Omental fat pad (tissue), 4 donors: ENCODE data around the gene TIRAP. TPM values are rescaled to one million over a fixed set of nuclear protein-coding genes. Genes with fewer than 3 reads are reported as not detected.
A peak's percentile ranks its signal among the peaks of the same experiment; 100 is the strongest.

Experiments used
- ATAC-seq: fragments of 150-250 bp; one replicate; pipeline ENCODE4 v1.9.1; 2016; ENCODE audit warnings: mild to moderate bottlenecking, moderate library complexity; ENCODE audit not compliant: low FRiP score
- DNase-seq: peaks from one replicate; pipeline ENCODE4 v3.0.0-alpha.2; 2019; ENCODE audit warnings: low spot score
- total RNA-seq, 4 donors: library from RNA; depleted of rRNA; stranded (reverse); fragments of >200 nt; gene quantifications; one replicate each; pipeline ENCODE4 v1.1.0, GENCODE V29; 2016
- TF ChIP-seq, protein P1 (sequence below), 3 donors: fragments of 450-650 bp; IDR thresholded peaks; one replicate each; pipeline ENCODE4 v1.5.1; 2016 to 2017; ENCODE audit warnings: antibody characterized with exemption in 3 of 3, mild to moderate bottlenecking in 3 of 3, moderate library complexity in 2 of 3

The TIRAP gene
- total RNA-seq, 4 donors from 2014 or later, result 6.0 to 17.0 (median 8.5) TPM

DNA sequence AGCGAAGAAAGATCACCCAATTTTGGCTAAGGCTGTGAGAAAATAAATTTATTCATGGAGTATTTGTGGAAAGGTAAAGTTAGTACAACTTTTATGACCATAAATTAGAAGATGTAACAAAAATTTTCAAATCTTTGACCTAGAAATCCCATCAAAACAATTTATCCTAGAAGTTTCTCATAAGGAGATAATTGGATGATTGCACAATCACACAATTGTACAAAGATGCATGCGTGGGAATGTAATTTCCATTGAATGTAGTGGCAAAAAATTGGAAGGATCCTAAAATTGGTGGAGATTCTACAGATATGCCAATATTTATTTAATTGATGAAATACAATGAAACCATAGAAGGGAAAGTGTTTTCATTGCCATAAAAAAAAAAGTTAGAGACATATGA, 25.7 kb upstream of the TIRAP start:
- TF ChIP-seq, protein P1, sequence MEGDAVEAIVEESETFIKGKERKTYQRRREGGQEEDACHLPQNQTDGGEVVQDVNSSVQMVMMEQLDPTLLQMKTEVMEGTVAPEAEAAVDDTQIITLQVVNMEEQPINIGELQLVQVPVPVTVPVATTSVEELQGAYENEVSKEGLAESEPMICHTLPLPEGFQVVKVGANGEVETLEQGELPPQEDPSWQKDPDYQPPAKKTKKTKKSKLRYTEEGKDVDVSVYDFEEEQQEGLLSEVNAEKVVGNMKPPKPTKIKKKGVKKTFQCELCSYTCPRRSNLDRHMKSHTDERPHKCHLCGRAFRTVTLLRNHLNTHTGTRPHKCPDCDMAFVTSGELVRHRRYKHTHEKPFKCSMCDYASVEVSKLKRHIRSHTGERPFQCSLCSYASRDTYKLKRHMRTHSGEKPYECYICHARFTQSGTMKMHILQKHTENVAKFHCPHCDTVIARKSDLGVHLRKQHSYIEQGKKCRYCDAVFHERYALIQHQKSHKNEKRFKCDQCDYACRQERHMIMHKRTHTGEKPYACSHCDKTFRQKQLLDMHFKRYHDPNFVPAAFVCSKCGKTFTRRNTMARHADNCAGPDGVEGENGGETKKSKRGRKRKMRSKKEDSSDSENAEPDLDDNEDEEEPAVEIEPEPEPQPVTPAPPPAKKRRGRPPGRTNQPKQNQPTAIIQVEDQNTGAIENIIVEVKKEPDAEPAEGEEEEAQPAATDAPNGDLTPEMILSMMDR (IDR thresholded peaks at IDR 0.05), result no peak
- ATAC-seq, result no peak
- DNase-seq, result no peak

DNA sequence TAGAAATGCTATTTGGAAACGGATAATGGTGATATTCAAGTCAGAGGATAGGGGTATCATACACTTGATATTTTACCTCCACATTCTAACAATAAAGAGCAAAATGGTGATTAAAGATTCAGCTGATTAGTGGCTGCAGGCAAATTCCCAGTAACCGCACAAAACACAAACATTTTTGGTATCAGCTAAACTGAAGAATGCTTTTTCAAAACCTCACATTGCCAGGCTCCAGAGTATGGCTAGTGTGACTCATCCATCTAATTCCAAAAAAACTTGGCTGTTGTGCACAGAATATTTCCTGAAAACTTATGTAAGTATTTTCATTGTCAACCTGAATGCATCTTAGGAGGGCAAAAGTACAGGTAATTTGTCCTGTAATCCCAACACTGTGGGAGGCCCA, 25.1 kb upstream of the TIRAP start:
- no peak for DNase-seq
- TF ChIP-seq, protein P1 (IDR thresholded peaks at IDR 0.05), result no peak
- ATAC-seq, result no peak

DNA sequence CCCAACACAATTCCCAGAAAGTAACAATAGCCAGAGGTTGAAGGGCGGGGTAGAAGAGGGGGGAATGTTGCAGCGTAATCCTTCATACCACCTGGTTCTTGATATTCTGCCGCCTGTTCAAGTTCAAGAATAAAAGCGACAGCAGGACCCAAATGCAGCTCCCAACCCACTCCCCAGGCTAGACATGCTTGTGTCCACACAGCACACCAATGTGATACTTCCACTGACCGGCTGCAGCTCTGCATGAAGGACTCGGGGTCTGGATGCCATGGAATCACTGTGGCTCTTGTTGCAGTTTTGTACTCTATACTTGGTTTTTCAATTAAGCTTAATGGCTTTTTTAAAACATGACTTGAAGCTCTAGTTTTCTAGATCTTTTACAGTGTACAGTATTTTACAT, 20.7 kb upstream of the TIRAP start:
- no peak for DNase-seq
- no peak for ATAC-seq

DNA sequence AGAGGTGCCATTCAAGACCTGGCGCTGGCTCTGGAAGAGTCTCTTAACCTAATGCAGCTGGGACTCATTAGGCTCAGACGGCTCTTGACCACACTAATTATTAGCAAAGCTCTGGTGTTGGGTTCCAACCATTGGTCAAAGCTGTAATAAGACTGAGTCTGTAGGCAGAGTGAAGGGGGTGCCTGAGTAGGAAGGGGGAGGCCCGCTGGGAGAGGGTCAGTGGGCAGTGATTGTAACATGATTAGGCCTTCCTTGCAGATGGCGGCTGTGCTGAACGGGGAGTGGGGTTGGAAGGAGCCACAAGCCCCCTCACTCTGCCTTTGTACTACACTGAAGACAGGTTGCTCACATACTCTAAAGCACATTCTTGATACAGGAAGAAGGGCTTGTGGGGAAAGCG, 19.4 kb upstream of the TIRAP start:
- TF ChIP-seq, protein P1 (IDR thresholded peaks at IDR 0.05), result no peak
- ATAC-seq (no peak), DNase-seq (no peak)

More for the DNA sequence above, 20.7 kb upstream of the TIRAP start:
- TF ChIP-seq, protein P1 (IDR thresholded peaks at IDR 0.05), result no peak

DNA sequence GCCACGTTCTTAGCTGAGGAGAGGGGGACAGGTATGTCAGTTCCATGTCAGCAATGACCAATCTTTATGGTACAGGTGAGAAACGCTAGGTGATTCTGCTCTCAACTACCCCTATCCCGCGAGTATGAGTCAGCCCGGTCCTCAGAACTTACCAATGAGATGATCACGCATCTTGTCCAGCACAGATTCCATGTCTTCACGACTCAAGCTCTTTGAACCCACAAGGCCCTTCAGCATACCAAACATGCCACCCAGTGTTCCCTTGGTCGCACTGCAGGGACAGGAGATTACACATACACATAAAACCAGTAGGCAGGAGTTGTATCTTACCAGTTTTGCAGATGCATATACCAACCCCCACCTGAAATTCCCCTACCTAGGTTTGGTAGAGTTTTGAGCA, 17.1 kb upstream of the TIRAP start:
- no peak for DNase-seq
- TF ChIP-seq, protein P1 (IDR thresholded peaks at IDR 0.05), result no peak
- ATAC-seq, result no peak

DNA sequence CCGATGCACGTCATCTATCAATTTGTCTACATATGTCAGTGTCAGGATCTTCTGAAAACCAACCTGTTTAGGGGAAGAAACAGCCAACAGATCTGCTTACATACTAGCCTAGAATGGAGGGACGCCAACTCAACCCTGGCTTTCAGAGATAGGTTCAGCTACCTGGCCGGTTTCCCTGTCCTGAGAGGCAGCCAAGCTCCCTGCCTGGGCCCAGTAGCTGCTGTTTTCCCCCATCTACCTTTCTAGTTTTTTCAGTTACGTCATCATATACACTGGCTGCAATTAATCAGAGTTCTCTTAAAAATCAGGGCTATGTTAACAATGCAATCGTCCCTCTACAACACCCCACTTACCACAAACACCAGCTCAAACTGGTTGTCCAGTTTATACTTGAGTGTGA, 15.2 kb upstream of the TIRAP start:
- ATAC-seq (no peak), DNase-seq (no peak)
- TF ChIP-seq, protein P1 (IDR thresholded peaks at IDR 0.05), result no peak

DNA sequence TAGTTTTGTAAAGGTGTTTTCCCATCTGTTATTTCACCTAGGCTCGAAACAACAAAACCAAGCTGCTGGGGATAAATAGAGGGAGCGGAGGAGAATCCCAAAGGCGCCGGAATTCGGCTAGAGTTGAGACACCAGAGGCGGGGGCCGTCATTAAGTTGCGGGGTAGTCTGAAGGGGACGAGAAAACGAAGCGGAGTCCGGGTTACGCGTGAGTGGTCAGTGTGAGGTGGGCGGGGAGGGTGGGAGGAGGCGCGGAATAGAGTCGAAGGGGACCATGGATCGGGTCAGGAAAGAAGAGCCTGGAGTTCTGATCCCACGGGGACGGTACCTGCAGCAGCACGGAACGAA, 14.6 kb upstream of the TIRAP start:
- DNase-seq (no peak), ATAC-seq (peak; percentile 57)
- TF ChIP-seq, protein P1 (IDR thresholded peaks at IDR 0.05), result no peak
